Spinal cord (tissue), 10 donors: Measurements from ENCODE around the gene CELA1. TPM values are rescaled to one million over a fixed set of nuclear protein-coding genes. Genes with fewer than 3 reads are reported as not detected.
A peak's percentile ranks its signal among the peaks of the same experiment; 100 is the strongest.

Experiments used
- DNase-seq, 6 donors: peaks; one replicate each; pipeline versions ENCODE4 v3.0.0 to v3.0.0-alpha.2; 2013 to 2015; ENCODE audit warnings: low spot score in 6 of 6, low read depth in 4 of 6
- H3K27ac ChIP-seq: one replicate; pipeline ENCODE4 v1.5.1; 2013; ENCODE audit warnings: low read depth, low read length, control low read depth
- H3K27me3 ChIP-seq: one replicate; pipeline ENCODE4 v1.6.1; 2013; ENCODE audit warnings: low read length; ENCODE audit not compliant: control insufficient read depth, insufficient read depth
- H3K36me3 ChIP-seq: one replicate; pipeline ENCODE4 v1.6.1; 2013; ENCODE audit warnings: low read length; ENCODE audit not compliant: control insufficient read depth, insufficient read depth
- H3K4me1 ChIP-seq: one replicate; pipeline ENCODE4 v1.6.1; 2013; ENCODE audit warnings: low read length; ENCODE audit not compliant: control insufficient read depth, insufficient read depth
- H3K4me3 ChIP-seq: one replicate; pipeline ENCODE4 v1.5.1; 2013; ENCODE audit warnings: low read depth, low read length, control low read depth
- H3K9me3 ChIP-seq: one replicate; pipeline ENCODE4 v1.6.1; 2013; ENCODE audit warnings: low read length; ENCODE audit not compliant: control insufficient read depth, insufficient read depth
- WGBS: methylation state at CpG from one replicate; pipeline ENCODE4 v1.1.5; 2013; ENCODE audit warnings: missing lambda C conversion rate; ENCODE audit not compliant: insufficient coverage; 5-methylcytosine and 5-hydroxymethylcytosine counted together
- polyA plus RNA-seq, 2 donors: library from polyadenylated mRNA; unstranded; fragments of 120-200 nt; gene quantifications; one replicate each; pipeline ENCODE4 v1.2.1, GENCODE V29; 2013; ENCODE audit not compliant: insufficient read length in 2 of 2
- total RNA-seq, 2 donors: library from RNA; depleted of rRNA in 1 of 2; stranded (reverse); fragments of 120-200 nt in 1 of 2; fragments of >200 nt in 1 of 2; gene quantifications; one replicate each; pipeline versions ENCODE4 v1.2.3 to v1.2.4, GENCODE V29; 2013 to 2014
- donor health status: healthy.

Gene CELA1
- total and polyA plus RNA-seq, 4 donors, result not detected

- DNase-seq, result no peak
- Histone ChIP-seq H3K4me3 (no peak overlapping the region), H3K36me3 (no peaks in the 10 kb centered on the region), H3K4me1 (peaks cover 18% of the 10 kb centered on the region), H3K27me3 (no peaks in the 10 kb centered on the region), H3K27ac (no peak overlapping the region), H3K9me3 (no peaks in the 10 kb centered on the region)
- WGBS, result 41% methylated on average over 2 of the region's 5 CpGs
Observed at GRCh38 chr12:51374856-51375255, 28.4 kb upstream of the CELA1 start.

DNA sequence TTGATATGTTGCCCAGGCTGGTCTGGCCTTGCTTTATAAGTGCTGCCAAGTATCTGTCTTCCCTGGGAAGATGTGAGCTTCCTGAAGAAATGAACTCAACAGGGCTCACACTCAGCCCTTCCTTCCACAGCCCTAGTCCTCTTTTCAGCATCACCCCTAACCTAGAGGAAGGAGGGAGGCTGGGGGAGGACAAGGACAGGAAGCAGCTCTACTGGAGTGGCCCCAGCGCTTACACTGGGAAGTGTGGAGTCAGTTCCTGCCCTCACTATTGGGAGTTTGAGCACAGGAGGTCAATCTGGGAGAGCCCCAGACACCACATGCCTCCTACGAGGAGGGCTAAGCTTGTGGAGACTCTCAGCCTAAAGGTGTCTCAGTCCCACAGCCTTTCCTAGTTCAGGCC, 27.9 kb upstream of the CELA1 start:
- Histone ChIP-seq H3K27me3 (no peaks in the 10 kb centered on the region), H3K9me3 (no peaks in the 10 kb centered on the region), H3K27ac (no peak overlapping the region), H3K4me3 (no peak overlapping the region), H3K36me3 (no peaks in the 10 kb centered on the region), H3K4me1 (peaks cover 18% of the 10 kb centered on the region)
- DNase-seq, result no peak
- WGBS, result 93% methylated on average over 2 of the region's 2 CpGs

- H3K27me3 ChIP-seq, result no peaks in the 10 kb centered on the region
- H3K36me3 ChIP-seq, result no peaks in the 10 kb centered on the region
- DNase-seq, result no peak
- H3K9me3 ChIP-seq, result no peaks in the 10 kb centered on the region
- H3K4me1 ChIP-seq, result peaks cover 23% of the 10 kb centered on the region
- H3K4me3 ChIP-seq, result no peak overlapping the region
- H3K27ac ChIP-seq, result no peak overlapping the region
- WGBS, result no CpG with 5 or more reads among the region's 3 CpGs
Observed at GRCh38 chr12:51373187-51373586, 26.7 kb upstream of the CELA1 start.

DNA sequence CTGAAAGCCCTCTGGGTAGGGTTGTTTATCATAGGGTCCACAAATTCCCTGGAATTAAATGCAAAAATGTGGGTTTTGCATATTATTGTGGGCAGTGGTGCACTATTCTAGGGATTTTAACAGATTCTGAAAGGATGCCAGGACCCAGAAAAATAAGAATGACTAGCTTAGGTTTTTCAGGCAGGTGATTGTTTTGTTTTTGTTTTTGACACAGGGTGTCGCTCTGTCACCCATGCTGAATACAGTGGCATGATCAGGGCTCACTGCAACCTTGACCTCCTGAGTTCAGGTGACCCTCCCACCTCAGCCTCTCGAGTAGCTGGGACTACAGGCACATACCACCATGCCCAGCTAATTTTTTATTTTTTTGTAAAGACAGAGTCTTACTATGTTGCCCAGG, 25.5 kb upstream of the CELA1 start:
- Histone ChIP-seq H3K36me3 (no peaks in the 10 kb centered on the region), H3K4me1 (peaks cover 19% of the 10 kb centered on the region), H3K27ac (no peak overlapping the region), H3K4me3 (no peak overlapping the region), H3K9me3 (no peaks in the 10 kb centered on the region), H3K27me3 (no peaks in the 10 kb centered on the region)
- DNase-seq, result no peak
- WGBS, result 83% methylated on average over 1 of the region's 2 CpGs

- WGBS, result 19% methylated on average over 3 of the region's 8 CpGs
- Histone ChIP-seq H3K9me3 (no peaks in the 10 kb centered on the region), H3K4me1 (peaks cover 17% of the 10 kb centered on the region), H3K36me3 (no peaks in the 10 kb centered on the region), H3K4me3 (no peak overlapping the region), H3K27ac (no peak overlapping the region), H3K27me3 (no peaks in the 10 kb centered on the region)
- peak in 4 of 6 donors; percentile 26 to 78 (median 46) for DNase-seq
Observed at GRCh38 chr12:51371295-51371953, 24.9 kb upstream of the CELA1 start.

- no peaks in the 10 kb centered on the region for H3K27me3 ChIP-seq
- WGBS, result 100% methylated on average over 2 of the region's 9 CpGs
- no peak overlapping the region for H3K27ac ChIP-seq
- no peak overlapping the region for H3K4me3 ChIP-seq
- H3K9me3 ChIP-seq, result no peaks in the 10 kb centered on the region
- no peak for DNase-seq
- peaks cover 17% of the 10 kb centered on the region for H3K4me1 ChIP-seq
- H3K36me3 ChIP-seq, result no peaks in the 10 kb centered on the region
Observed at GRCh38 chr12:51370667-51371066, 24.2 kb upstream of the CELA1 start.

DNA sequence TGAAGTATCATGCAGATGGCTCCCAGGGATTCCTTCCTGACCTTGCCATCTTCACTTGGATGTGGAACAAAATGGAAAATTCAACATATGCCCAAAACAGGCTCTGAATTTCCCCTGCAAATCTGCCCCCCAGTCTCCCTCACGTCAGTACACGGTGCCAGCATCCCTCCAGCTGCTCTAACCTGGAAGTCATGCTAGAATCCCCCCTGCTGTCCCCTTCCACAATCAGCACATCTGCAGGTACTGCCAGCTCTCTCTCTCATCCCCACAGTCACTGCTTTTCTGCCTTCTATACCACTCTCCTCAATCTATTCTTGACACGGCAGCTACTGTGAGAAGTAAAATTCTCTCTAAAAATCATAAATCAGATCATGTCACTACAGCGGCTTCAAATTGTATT, 23.1 kb upstream of the CELA1 start:
- Histone ChIP-seq H3K27me3 (no peaks in the 10 kb centered on the region), H3K9me3 (no peaks in the 10 kb centered on the region), H3K4me3 (no peak overlapping the region), H3K36me3 (no peaks in the 10 kb centered on the region), H3K27ac (no peak overlapping the region), H3K4me1 (peaks cover 17% of the 10 kb centered on the region)
- DNase-seq, result peak in 1 of 6 donors; percentile 10
- WGBS, result 68% methylated on average over 2 of the region's 4 CpGs

- Histone ChIP-seq H3K27me3 (no peaks in the 10 kb centered on the region), H3K4me3 (no peak overlapping the region), H3K36me3 (no peaks in the 10 kb centered on the region), H3K4me1 (peaks cover 17% of the 10 kb centered on the region), H3K9me3 (no peaks in the 10 kb centered on the region), H3K27ac (no peak overlapping the region)
- 87% methylated on average over 12 of the region's 17 CpGs for WGBS
- no peak for DNase-seq
Observed at GRCh38 chr12:51368640-51369517, 22.4 kb upstream of the CELA1 start.

GRCh38 chr12:51365276-51365675, 18.8 kb upstream of the CELA1 start:
- H3K27me3 ChIP-seq, result no peaks in the 10 kb centered on the region
- no peak overlapping the region for H3K27ac ChIP-seq
- no peak overlapping the region for H3K4me3 ChIP-seq

GRCh38 chr12:51364001-51364400, 17.5 kb upstream of the CELA1 start:
- 93% methylated on average over 11 of the region's 11 CpGs for WGBS
- no peak overlapping the region for H3K4me3 ChIP-seq
- no peaks in the 10 kb centered on the region for H3K36me3 ChIP-seq
- no peaks in the 10 kb centered on the region for H3K27me3 ChIP-seq
- peaks cover 15% of the 10 kb centered on the region for H3K4me1 ChIP-seq
- no peaks in the 10 kb centered on the region for H3K9me3 ChIP-seq
- no peak overlapping the region for H3K27ac ChIP-seq
- DNase-seq, result no peak

More at GRCh38 chr12:51365276-51365675, 18.8 kb upstream of the CELA1 start:
- no peaks in the 10 kb centered on the region for H3K9me3 ChIP-seq
- no peak for DNase-seq
- H3K36me3 ChIP-seq, result no peaks in the 10 kb centered on the region
- peaks cover 17% of the 10 kb centered on the region for H3K4me1 ChIP-seq
- 94% methylated on average over 10 of the region's 10 CpGs for WGBS
